ENCODE results near the gene AMFR. TPM values are rescaled to one million over a fixed set of nuclear protein-coding genes. Genes with fewer than 3 reads are reported as not detected.
A peak's percentile ranks its signal among the peaks of the same experiment; 100 is the strongest.

Gene AMFR
- total and polyA plus RNA-seq, 3 experiments from 2014 or later = 39.8 to 70.1 (median 64.3) TPM

GRCh38 chr16:56336071-56336688, 89.2 kb downstream of the AMFR start:
- ChIA-PET CTCF (interaction anchor here (1.9 kb wide), 1 partner anchor 17 kb away, joined by 5 read pairs; no protein-coding TSS in a partner anchor), POLR2A (no interaction called here)
- H3K27me3 Mint-ChIP-seq = no peaks in the 10 kb centered on the region
- H3K9me3 ChIP-seq (ENCODE audit: low read length) = no peaks in the 10 kb centered on the region
- H3K27me3 ChIP-seq (ENCODE audit: insufficient read depth, low read length, poor library complexity, severe bottlenecking) = no peaks in the 10 kb centered on the region
- DNase-seq = no peak
- no peak overlapping the region for H3K4me3 ChIP-seq (ENCODE audit: low read length)
- H3K27ac Mint-ChIP-seq = no peak overlapping the region
- H3K9me3 Mint-ChIP-seq = no peaks in the 10 kb centered on the region
- peaks cover 0 to 7% (median 4%) of the 10 kb centered on the region in 3 donors for H3K36me3 Mint-ChIP-seq
- H3K4me3 Mint-ChIP-seq = no peak overlapping the region
- H3K4me1 ChIP-seq (ENCODE audit: insufficient read depth, low read length) = no peaks in the 10 kb centered on the region
- no peak overlapping the region for H3K27ac ChIP-seq (ENCODE audit: low read depth, low read length)
- H3K4me1 Mint-ChIP-seq = no peaks in the 10 kb centered on the region
- no peaks in the 10 kb centered on the region for H3K36me3 ChIP-seq (ENCODE audit: insufficient read depth, low read length)

GRCh38 chr16:56334761-56335160, 90.6 kb downstream of the AMFR start:
- CTCF ChIA-PET = interaction anchor here (1.9 kb wide), 1 partner anchor 16 kb away, joined by 5 read pairs; no protein-coding TSS in a partner anchor
- no peaks in the 10 kb centered on the region for H3K27me3 Mint-ChIP-seq
- peak overlapping the region in 1 of 8 donors; percentile 54 for H3K27ac Mint-ChIP-seq
- Histone ChIP-seq H3K27ac (ENCODE audit: low read depth, low read length) (no peak overlapping the region), H3K9me3 (ENCODE audit: low read length) (no peaks in the 10 kb centered on the region), H3K27me3 (ENCODE audit: insufficient read depth, low read length, poor library complexity, severe bottlenecking) (no peaks in the 10 kb centered on the region), H3K4me1 (ENCODE audit: insufficient read depth, low read length) (no peaks in the 10 kb centered on the region), H3K4me3 (ENCODE audit: low read length) (no peak overlapping the region), H3K36me3 (ENCODE audit: insufficient read depth, low read length) (no peaks in the 10 kb centered on the region)
- no peak for DNase-seq
- no peaks in the 10 kb centered on the region for H3K9me3 Mint-ChIP-seq
- H3K4me3 Mint-ChIP-seq = no peak overlapping the region
- H3K4me1 Mint-ChIP-seq = peaks cover 0 to 3% (median 0%) of the 10 kb centered on the region in 3 donors
- no peaks in the 10 kb centered on the region for H3K36me3 Mint-ChIP-seq
- POLR2A ChIA-PET = no interaction called here

GRCh38 chr16:56332464-56333079, 92.8 kb downstream of the AMFR start:
- Mint-ChIP-seq H3K36me3 (no peaks in the 10 kb centered on the region), H3K27ac (peak overlapping the region in 1 of 8 donors; percentile 63), H3K4me1 (peaks cover 0 to 3% (median 0%) of the 10 kb centered on the region in 3 donors), H3K9me3 (no peaks in the 10 kb centered on the region), H3K4me3 (no peak overlapping the region), H3K27me3 (no peaks in the 10 kb centered on the region)
- no peaks in the 10 kb centered on the region for H3K36me3 ChIP-seq (ENCODE audit: insufficient read depth, low read length)
- CTCF ChIA-PET = interaction anchor here (1.3 kb wide), 1 partner anchor 14 kb away, joined by 4 read pairs; no protein-coding TSS in a partner anchor
- no peak overlapping the region for H3K27ac ChIP-seq (ENCODE audit: low read depth, low read length)
- no peaks in the 10 kb centered on the region for H3K27me3 ChIP-seq (ENCODE audit: insufficient read depth, low read length, poor library complexity, severe bottlenecking)
- no peaks in the 10 kb centered on the region for H3K9me3 ChIP-seq (ENCODE audit: low read length)
- no peak for DNase-seq
- no peaks in the 10 kb centered on the region for H3K4me1 ChIP-seq (ENCODE audit: insufficient read depth, low read length)
- POLR2A ChIA-PET = no interaction called here
- H3K4me3 ChIP-seq (ENCODE audit: low read length) = no peak overlapping the region

DNA sequence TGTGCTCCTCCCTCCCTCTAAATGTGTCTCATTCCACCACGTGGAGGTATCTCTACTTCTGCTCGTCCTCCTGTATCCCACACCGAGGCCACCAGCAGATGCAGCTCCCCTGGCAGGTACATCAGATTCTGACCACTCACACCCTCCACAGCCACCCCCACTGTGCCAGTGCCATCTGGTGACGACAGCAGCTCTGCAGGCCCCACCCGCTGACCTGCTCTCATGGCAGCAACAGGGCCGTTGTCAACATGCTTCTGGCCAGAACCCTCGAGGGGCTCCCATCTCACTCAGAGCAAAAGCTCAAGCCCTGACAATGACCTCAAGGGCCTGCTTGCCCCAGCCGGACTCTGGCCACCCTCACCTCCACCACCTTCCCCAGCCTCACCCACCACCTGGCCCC, 93.4 kb downstream of the AMFR start:
- no peak overlapping the region for H3K4me3 ChIP-seq (ENCODE audit: low read length)

DNA sequence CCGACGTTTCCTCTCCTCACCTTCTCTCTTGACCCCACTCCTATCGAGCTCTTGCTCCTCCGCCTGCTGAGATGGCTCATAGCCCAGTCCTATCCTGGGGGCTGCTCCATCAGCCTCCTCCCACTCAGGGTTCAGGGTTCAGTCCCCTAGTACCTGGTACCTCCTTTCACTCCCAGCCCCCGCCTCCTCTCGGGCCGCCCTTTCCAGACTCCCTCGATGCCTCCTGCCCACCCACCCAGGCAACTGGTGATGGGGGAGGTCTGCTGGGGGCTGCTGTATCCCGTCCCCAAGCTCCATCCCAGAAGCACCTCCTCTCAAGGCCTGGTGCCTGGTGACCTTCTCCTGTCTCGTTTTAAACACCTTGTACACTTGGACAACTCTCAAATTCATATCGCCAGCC, 93.9 kb downstream of the AMFR start:
- Mint-ChIP-seq H3K27ac (peak overlapping the region in 4 of 8 donors; percentile 40 to 78 (median 58)), H3K36me3 (no peaks in the 10 kb centered on the region), H3K4me1 (peaks cover 0 to 3% (median 0%) of the 10 kb centered on the region in 3 donors), H3K4me3 (no peak overlapping the region), H3K9me3 (no peaks in the 10 kb centered on the region), H3K27me3 (no peaks in the 10 kb centered on the region)
- Histone ChIP-seq H3K4me3 (ENCODE audit: low read length) (no peak overlapping the region), H3K36me3 (ENCODE audit: insufficient read depth, low read length) (no peaks in the 10 kb centered on the region), H3K27me3 (ENCODE audit: insufficient read depth, low read length, poor library complexity, severe bottlenecking) (no peaks in the 10 kb centered on the region), H3K27ac (ENCODE audit: low read depth, low read length) (no peak overlapping the region), H3K4me1 (ENCODE audit: insufficient read depth, low read length) (no peaks in the 10 kb centered on the region), H3K9me3 (ENCODE audit: low read length) (no peaks in the 10 kb centered on the region)
- POLR2A ChIA-PET = no interaction called here
- DNase-seq = no peak
- CTCF ChIA-PET = interaction anchor here (1.3 kb wide), 1 partner anchor 13 kb away, joined by 4 read pairs; no protein-coding TSS in a partner anchor

More for the DNA sequence above, 93.4 kb downstream of the AMFR start:
- H3K27me3 Mint-ChIP-seq = no peaks in the 10 kb centered on the region
- peak overlapping the region in 2 of 8 donors; percentile 65 to 78 for H3K27ac Mint-ChIP-seq
- H3K9me3 Mint-ChIP-seq = no peaks in the 10 kb centered on the region
- DNase-seq = no peak
- Histone ChIP-seq H3K4me1 (ENCODE audit: insufficient read depth, low read length) (no peaks in the 10 kb centered on the region), H3K27me3 (ENCODE audit: insufficient read depth, low read length, poor library complexity, severe bottlenecking) (no peaks in the 10 kb centered on the region), H3K27ac (ENCODE audit: low read depth, low read length) (no peak overlapping the region), H3K9me3 (ENCODE audit: low read length) (no peaks in the 10 kb centered on the region), H3K36me3 (ENCODE audit: insufficient read depth, low read length) (no peaks in the 10 kb centered on the region)
- ChIA-PET POLR2A (no interaction called here), CTCF (interaction anchor here (1.3 kb wide), 1 partner anchor 13 kb away, joined by 4 read pairs; no protein-coding TSS in a partner anchor)
- H3K4me1 Mint-ChIP-seq = peaks cover 0 to 3% (median 0%) of the 10 kb centered on the region in 3 donors
- no peak overlapping the region for H3K4me3 Mint-ChIP-seq
- H3K36me3 Mint-ChIP-seq = no peaks in the 10 kb centered on the region

DNA sequence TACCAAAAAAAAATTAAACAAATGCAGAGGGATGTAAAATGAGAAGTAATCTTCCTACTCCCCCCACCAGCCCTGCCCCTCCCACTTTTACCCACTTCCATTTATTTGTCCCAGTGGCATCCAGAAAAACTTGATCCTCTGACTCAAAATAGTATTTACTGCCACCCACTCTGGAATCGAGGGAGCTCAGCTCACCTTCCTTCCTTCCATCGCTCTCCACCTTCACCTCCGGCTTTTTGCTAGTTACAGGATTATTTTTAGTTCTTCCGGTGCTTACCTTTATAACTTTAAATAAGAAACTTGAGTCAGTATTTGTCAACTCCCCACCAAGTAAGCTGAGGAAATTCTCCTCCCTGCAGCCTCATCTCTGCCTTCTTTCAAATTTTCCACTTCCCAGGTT, 94.9 kb downstream of the AMFR start:
- no peak for DNase-seq
- Mint-ChIP-seq H3K4me3 (no peak overlapping the region), H3K36me3 (no peaks in the 10 kb centered on the region), H3K4me1 (peaks cover 0 to 3% (median 0%) of the 10 kb centered on the region in 3 donors), H3K27me3 (no peaks in the 10 kb centered on the region), H3K9me3 (no peaks in the 10 kb centered on the region), H3K27ac (peak overlapping the region in 3 of 8 donors; percentile 71 to 89 (median 78))
- no peaks in the 10 kb centered on the region for H3K9me3 ChIP-seq (ENCODE audit: low read length)
- no peaks in the 10 kb centered on the region for H3K27me3 ChIP-seq (ENCODE audit: insufficient read depth, low read length, poor library complexity, severe bottlenecking)
- H3K4me3 ChIP-seq (ENCODE audit: low read length) = no peak overlapping the region
- no peaks in the 10 kb centered on the region for H3K4me1 ChIP-seq (ENCODE audit: insufficient read depth, low read length)
- ChIA-PET POLR2A (no interaction called here), CTCF (interaction anchor here (1.1 kb wide), 1 partner anchor 12 kb away, joined by 3 read pairs; no protein-coding TSS in a partner anchor)
- no peak overlapping the region for H3K27ac ChIP-seq (ENCODE audit: low read depth, low read length)
- H3K36me3 ChIP-seq (ENCODE audit: insufficient read depth, low read length) = no peaks in the 10 kb centered on the region

GRCh38 chr16:56329887-56330286, 95.5 kb downstream of the AMFR start:
- no peaks in the 10 kb centered on the region for H3K36me3 Mint-ChIP-seq
- Histone ChIP-seq H3K27ac (ENCODE audit: low read depth, low read length) (no peak overlapping the region), H3K27me3 (ENCODE audit: insufficient read depth, low read length, poor library complexity, severe bottlenecking) (no peaks in the 10 kb centered on the region), H3K4me3 (ENCODE audit: low read length) (no peak overlapping the region), H3K4me1 (ENCODE audit: insufficient read depth, low read length) (no peaks in the 10 kb centered on the region), H3K36me3 (ENCODE audit: insufficient read depth, low read length) (no peaks in the 10 kb centered on the region), H3K9me3 (ENCODE audit: low read length) (no peaks in the 10 kb centered on the region)
- ChIA-PET CTCF (interaction anchor here (1.1 kb wide), 1 partner anchor 11 kb away, joined by 3 read pairs; no protein-coding TSS in a partner anchor), POLR2A (no interaction called here)
- H3K27me3 Mint-ChIP-seq = no peaks in the 10 kb centered on the region
- H3K4me3 Mint-ChIP-seq = no peak overlapping the region
- H3K27ac Mint-ChIP-seq = peak overlapping the region in 1 of 8 donors; percentile 11
- no peak for DNase-seq
- peaks cover 0 to 3% (median 0%) of the 10 kb centered on the region in 3 donors for H3K4me1 Mint-ChIP-seq
- no peaks in the 10 kb centered on the region for H3K9me3 Mint-ChIP-seq

- no peaks in the 10 kb centered on the region for H3K9me3 ChIP-seq (ENCODE audit: low read length)
- no peak overlapping the region for H3K4me3 ChIP-seq (ENCODE audit: low read length)
- H3K27ac ChIP-seq (ENCODE audit: low read depth, low read length) = no peak overlapping the region
- no peaks in the 10 kb centered on the region for H3K9me3 Mint-ChIP-seq
- CTCF ChIA-PET = interaction anchor here (1.5 kb wide), 1 partner anchor 10 kb away, joined by 5 read pairs; no protein-coding TSS in a partner anchor
- H3K36me3 ChIP-seq (ENCODE audit: insufficient read depth, low read length) = no peaks in the 10 kb centered on the region
- H3K4me1 Mint-ChIP-seq = peaks cover 0 to 3% (median 0%) of the 10 kb centered on the region in 3 donors
- DNase-seq = no peak
- no peak overlapping the region for H3K27ac Mint-ChIP-seq
- no peaks in the 10 kb centered on the region for H3K27me3 ChIP-seq (ENCODE audit: insufficient read depth, low read length, poor library complexity, severe bottlenecking)
- H3K36me3 Mint-ChIP-seq = no peaks in the 10 kb centered on the region
- H3K27me3 Mint-ChIP-seq = no peaks in the 10 kb centered on the region
- no peaks in the 10 kb centered on the region for H3K4me1 ChIP-seq (ENCODE audit: insufficient read depth, low read length)
- no peak overlapping the region for H3K4me3 Mint-ChIP-seq
- POLR2A ChIA-PET = no interaction called here
Measured at GRCh38 chr16:56328276-56329022, 96.9 kb downstream of the AMFR start.
